Suprapubic skin (tissue), 4 donors: ENCODE measurements around the gene KRTAP5-7. TPM values are rescaled to one million over a fixed set of nuclear protein-coding genes. Genes with fewer than 3 reads are reported as not detected.
"Not testable (repeated sequence)": the region's sequence is repeated elsewhere in the genome, so short reads cannot be mapped to it uniquely, and the experiment has no call there.

Experiments used
- DNase-seq, 2 donors: peaks; one replicate each; pipeline ENCODE4 v3.0.0-alpha.2; 2019; ENCODE audit warnings: low spot score in 2 of 2
- H3K27ac ChIP-seq: fragments of 200-600 bp; sonication (generic); one replicate; pipeline ENCODE4 v1.5.1; 2019
- H3K27me3 ChIP-seq: fragments of 200-600 bp; sonication (generic); one replicate; pipeline ENCODE4 v1.5.1; 2019
- H3K36me3 ChIP-seq: fragments of 200-600 bp; sonication (generic); one replicate; pipeline ENCODE4 v1.5.1; 2019
- H3K4me1 ChIP-seq: fragments of 200-600 bp; sonication (generic); one replicate; pipeline ENCODE4 v1.5.1; 2019
- H3K4me3 ChIP-seq: fragments of 200-600 bp; sonication (generic); one replicate; pipeline ENCODE4 v1.5.1; 2019; ENCODE audit warnings: mild to moderate bottlenecking
- H3K9me3 ChIP-seq: fragments of 200-600 bp; sonication (generic); one replicate; pipeline ENCODE4 v1.5.1; 2019
- EP300 ChIP-seq: sonication (generic); formaldehyde crosslinking; IDR thresholded peaks from one replicate; pipeline ENCODE4 v1.6.1; 2017; ENCODE audit warnings: antibody characterized with exemption
- POLR2A ChIP-seq, 2 donors: fragments of 450-650 bp; IDR thresholded peaks; one replicate each; pipeline ENCODE4 v1.6.1; 2017; ENCODE audit warnings: antibody characterized with exemption in 2 of 2, mild to moderate bottlenecking in 2 of 2, moderate library complexity in 2 of 2
- POLR2AphosphoS5 ChIP-seq, 3 donors: sonication (generic); formaldehyde crosslinking; IDR thresholded peaks; one replicate each; pipeline ENCODE4 v1.6.1; 2017; ENCODE audit warnings: antibody characterized with exemption in 3 of 3
- WGBS: methylation state at CpG from one replicate; pipeline ENCODE4 v1.1.5; 2018; 5-methylcytosine and 5-hydroxymethylcytosine counted together
- total RNA-seq, 4 donors: library from RNA; depleted of rRNA; stranded (reverse); fragments of >200 nt; gene quantifications; one replicate each; pipeline ENCODE4 v1.1.0, GENCODE V29; 2016
- TF ChIP-seq, protein P1 (sequence below), 2 donors: fragments of 200-600 bp in 1 of 2; fragments of 450-650 bp in 1 of 2; sonication (generic) in 1 of 2; IDR thresholded peaks; one replicate each; pipeline ENCODE4 v1.5.1; 2016 to 2019; ENCODE audit warnings: antibody characterized with exemption in 2 of 2, mild to moderate bottlenecking in 1 of 2, moderate library complexity in 1 of 2

KRTAP5-7 gene
- total RNA-seq, 4 donors from 2014 or later: 0.42 to 3.0 (median 1.0) TPM; not detected in 1

DNA sequence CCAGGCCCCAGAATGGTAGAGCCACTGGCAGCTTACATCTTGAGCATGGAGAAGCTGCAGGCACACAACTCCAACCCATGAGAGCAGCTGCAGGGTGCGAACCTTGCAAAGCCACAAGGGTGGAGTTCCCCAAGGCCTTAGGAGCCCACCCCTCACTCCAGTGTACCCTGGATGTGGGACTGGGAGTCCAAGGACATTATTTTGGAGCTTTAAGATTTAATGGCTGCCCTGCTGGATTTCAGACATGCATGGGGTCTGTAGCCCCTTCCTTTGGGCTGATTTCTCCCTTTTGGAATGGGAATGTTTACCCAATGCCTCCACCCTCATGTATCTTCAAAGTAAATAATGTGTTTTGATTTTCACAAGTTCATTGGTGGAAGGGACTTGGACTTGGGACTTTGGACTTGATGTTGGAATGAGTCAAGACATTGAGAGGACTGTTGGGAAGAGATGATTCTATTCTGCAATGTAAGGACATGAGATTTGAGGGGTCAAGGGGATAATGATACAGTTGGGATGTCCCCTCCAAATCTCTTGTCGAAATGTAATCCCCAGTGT lies 1.1 kb upstream of the KRTAP5-7 start:
- DNase-seq: peak in 1 of 2 donors; percentile 45
- Histone ChIP-seq H3K4me3 (no peak overlapping the region), H3K27ac (no peak overlapping the region), H3K4me1 (no peaks in the 10 kb centered on the region), H3K27me3 (no peaks in the 10 kb centered on the region), H3K36me3 (no peaks in the 10 kb centered on the region), H3K9me3 (no peaks in the 10 kb centered on the region)
- WGBS: 85% methylated on average over 2 of the region's 2 CpGs
- TF ChIP-seq POLR2A (IDR thresholded peaks at IDR 0.05): no peak
- no peak for TF ChIP-seq POLR2AphosphoS5 (IDR thresholded peaks at IDR 0.05)
- no peak for TF ChIP-seq EP300
- TF ChIP-seq, protein P1, sequence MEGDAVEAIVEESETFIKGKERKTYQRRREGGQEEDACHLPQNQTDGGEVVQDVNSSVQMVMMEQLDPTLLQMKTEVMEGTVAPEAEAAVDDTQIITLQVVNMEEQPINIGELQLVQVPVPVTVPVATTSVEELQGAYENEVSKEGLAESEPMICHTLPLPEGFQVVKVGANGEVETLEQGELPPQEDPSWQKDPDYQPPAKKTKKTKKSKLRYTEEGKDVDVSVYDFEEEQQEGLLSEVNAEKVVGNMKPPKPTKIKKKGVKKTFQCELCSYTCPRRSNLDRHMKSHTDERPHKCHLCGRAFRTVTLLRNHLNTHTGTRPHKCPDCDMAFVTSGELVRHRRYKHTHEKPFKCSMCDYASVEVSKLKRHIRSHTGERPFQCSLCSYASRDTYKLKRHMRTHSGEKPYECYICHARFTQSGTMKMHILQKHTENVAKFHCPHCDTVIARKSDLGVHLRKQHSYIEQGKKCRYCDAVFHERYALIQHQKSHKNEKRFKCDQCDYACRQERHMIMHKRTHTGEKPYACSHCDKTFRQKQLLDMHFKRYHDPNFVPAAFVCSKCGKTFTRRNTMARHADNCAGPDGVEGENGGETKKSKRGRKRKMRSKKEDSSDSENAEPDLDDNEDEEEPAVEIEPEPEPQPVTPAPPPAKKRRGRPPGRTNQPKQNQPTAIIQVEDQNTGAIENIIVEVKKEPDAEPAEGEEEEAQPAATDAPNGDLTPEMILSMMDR (IDR thresholded peaks at IDR 0.05): no peak

DNA sequence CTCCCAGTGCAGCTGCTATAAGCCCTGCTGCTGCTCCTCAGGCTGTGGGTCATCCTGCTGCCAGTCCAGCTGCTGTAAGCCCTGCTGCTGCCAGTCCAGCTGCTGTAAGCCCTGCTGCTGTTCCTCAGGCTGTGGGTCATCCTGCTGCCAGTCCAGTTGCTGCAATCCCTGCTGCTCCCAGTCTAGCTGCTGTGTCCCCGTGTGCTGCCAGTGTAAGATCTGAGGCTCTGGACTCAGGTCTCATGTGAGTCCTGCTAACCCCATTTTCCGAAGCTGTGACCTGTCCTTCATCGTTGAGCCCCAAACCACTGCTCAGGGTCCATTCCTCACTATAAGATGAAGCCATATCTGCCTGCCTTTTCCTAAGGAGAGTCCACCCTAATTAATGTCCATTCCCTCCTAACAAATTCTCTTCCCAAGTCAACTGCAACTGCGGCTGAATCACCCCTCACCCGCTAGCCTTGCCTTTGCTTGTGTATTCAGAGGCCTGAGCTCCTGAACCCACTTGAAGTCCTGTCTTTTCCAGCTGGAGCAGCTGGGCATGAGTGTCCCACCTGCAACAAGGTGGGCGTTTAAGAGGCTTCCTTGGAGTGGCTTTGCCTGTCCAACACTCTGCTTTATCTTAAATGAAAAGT lies 626 bp downstream of the KRTAP5-7 start:
- H3K4me1 ChIP-seq: no peaks in the 10 kb centered on the region
- no peaks in the 10 kb centered on the region for H3K9me3 ChIP-seq
- 94% methylated on average over 6 of the region's 6 CpGs for WGBS
- no peak overlapping the region for H3K27ac ChIP-seq
- TF ChIP-seq POLR2A (IDR thresholded peaks at IDR 0.05): no peak
- TF ChIP-seq, protein P1 (IDR thresholded peaks at IDR 0.05): no peak
- DNase-seq: no peak
- H3K36me3 ChIP-seq: no peaks in the 10 kb centered on the region
- no peak overlapping the region for H3K4me3 ChIP-seq
- no peaks in the 10 kb centered on the region for H3K27me3 ChIP-seq

DNA sequence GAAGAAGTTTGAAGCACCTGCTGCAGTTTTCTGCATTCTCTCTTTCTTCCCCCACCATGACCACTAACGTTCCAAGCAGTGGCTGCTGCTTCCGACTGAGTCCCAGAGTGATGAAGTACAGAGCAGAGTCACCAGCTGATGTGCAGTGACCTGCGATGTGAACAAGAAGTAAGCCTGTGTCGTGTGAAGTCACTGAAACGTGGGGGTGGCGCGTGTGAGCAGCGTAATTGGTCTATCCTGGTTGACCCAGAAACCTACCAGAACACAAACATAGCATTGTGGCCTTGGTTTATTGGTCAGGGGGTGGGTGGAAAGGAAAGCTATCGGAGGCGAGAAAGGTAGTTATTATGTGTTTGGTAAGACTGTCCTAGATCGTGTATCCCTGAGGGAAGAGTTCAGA lies 3.5 kb downstream of the KRTAP5-7 start:
- H3K4me3 ChIP-seq: no peak overlapping the region
- H3K9me3 ChIP-seq: no peaks in the 10 kb centered on the region
- H3K36me3 ChIP-seq: no peaks in the 10 kb centered on the region
- WGBS: 87% methylated on average over 11 of the region's 11 CpGs
- TF ChIP-seq POLR2A (IDR thresholded peaks at IDR 0.05) (no peak), POLR2AphosphoS5 (IDR thresholded peaks at IDR 0.05) (no peak), EP300 (no peak)
- TF ChIP-seq, protein P1 (IDR thresholded peaks at IDR 0.05): no peak
- H3K27ac ChIP-seq: no peak overlapping the region
- DNase-seq: no peak
- H3K4me1 ChIP-seq: no peaks in the 10 kb centered on the region
- no peaks in the 10 kb centered on the region for H3K27me3 ChIP-seq

DNA sequence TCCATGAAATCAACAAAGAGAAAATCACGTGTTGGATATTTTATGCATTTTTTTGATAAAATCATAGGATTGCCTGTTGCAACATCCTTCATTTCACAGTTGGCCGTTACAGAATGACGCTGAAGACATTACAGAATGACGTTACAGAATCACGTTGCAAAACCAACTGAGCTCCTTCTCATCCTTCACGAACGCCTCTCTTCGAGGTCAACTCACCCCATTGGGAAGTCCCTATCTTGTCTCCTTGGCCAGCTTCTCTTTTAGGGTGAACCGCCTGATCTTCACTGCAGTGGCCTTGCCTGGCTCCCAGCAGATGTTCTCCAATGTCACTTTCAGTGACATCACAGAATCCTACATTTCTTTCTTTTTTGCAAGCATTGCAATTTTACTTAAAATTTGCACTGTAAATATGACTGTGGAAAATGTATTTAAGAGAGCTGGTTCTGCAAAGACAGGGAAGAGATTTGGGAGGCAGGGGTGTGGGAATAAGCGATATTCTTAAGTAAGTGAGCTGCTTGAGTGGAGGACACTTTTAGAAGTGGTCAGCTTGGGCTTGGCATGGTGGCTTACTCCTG lies 5.1 kb downstream of the KRTAP5-7 start:
- Histone ChIP-seq H3K27me3 (no peaks in the 10 kb centered on the region), H3K27ac (no peak overlapping the region), H3K9me3 (no peaks in the 10 kb centered on the region), H3K4me1 (no peaks in the 10 kb centered on the region), H3K36me3 (no peaks in the 10 kb centered on the region), H3K4me3 (no peak overlapping the region)
- 75% methylated on average over 10 of the region's 10 CpGs for WGBS
- no peak for DNase-seq
- TF ChIP-seq, protein P1 (IDR thresholded peaks at IDR 0.05): no peak
- TF ChIP-seq POLR2A (IDR thresholded peaks at IDR 0.05) (no peak), POLR2AphosphoS5 (IDR thresholded peaks at IDR 0.05) (no peak), EP300 (no peak)

DNA sequence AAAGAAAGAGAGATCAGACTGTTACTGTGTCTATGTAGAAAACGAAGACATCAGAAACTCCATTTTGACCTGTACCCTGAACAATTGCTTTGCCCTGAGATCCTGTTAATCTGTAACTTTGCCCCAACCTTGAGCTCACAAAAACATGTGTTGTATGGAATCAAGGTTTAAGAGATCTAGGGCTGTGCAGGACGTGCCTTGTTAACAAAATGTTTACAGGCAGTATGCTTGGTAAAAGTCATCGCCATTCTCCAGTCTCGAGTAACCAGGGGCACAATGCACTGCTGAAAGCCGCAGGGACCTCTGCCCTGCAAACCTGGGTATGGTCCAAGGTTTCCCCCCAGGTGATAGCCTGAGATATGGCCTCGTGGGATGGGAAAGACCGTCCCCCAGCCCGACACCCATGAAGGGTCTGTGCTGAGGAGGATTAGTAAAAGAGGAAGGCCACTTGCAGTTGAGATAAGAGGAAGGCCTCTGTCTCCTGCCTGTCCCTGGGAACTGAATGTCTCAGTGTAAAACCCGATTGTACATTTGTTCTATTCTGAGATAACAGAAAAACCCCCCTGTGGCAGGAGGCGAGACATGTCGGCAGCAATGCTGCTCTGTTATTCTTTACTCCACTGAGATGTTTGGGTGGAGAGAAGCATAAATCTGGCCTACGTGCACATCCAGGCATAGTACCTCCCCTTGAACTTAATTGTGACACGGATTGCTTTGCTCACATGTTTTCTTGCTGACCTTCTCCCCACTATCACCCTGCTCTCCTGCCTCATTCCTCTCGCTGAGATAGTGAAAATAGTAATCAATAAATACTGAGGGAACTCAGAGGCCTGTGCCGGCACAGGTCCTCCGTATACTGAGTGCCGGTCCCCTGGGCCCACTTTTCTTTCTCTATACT lies 7.9 kb downstream of the KRTAP5-7 start:
- H3K27me3 ChIP-seq, H3K4me1 ChIP-seq, H3K4me3 ChIP-seq, H3K36me3 ChIP-seq, DNase-seq, H3K27ac ChIP-seq, H3K9me3 ChIP-seq: not testable (repeated sequence)
- 76% methylated on average over 17 of the region's 17 CpGs for WGBS
